ENCODE results near the gene CEP57L1. TPM values are rescaled to one million over a fixed set of nuclear protein-coding genes. Genes with fewer than 3 reads are reported as not detected.

The CEP57L1 gene
- total and polyA plus RNA-seq, 2 donors (not counting 1 experiment from before 2014, with no cell fraction given): 3.1 to 8.8 TPM

GRCh38 chr6:109096208-109096607 is 901 bp downstream of the CEP57L1 start:
- H3K4me1 Mint-ChIP-seq: peaks cover 41% of the 10 kb centered on the region
- peak overlapping the region; percentile 89 for H3K4me2 ChIP-seq (replicated peaks; ENCODE audit: low read depth, low read length, poor library complexity, severe bottlenecking)
- H3K36me3 ChIP-seq (replicated peaks in 1 of 2; ENCODE audit: control extremely low read depth in 1 of 2, control insufficient read depth in 1 of 2, extremely low read depth in 1 of 2, insufficient read depth in 2 of 2, low read length in 1 of 2): no peaks in the 10 kb centered on the region
- TF ChIP-seq CTCF (IDR thresholded peaks at IDR 0.05) (no peak), EZH2 (IDR thresholded peaks at IDR 0.05; ENCODE audit: borderline replicate concordance, insufficient read depth, low read depth, low read length, poor library complexity, severe bottlenecking) (no peak)
- H3K4me1 ChIP-seq (ENCODE audit: control insufficient read depth in 2 of 2, insufficient read depth in 2 of 2, low read length in 2 of 2): peaks cover 28 to 29% of the 10 kb centered on the region in 2 donors
- no peak overlapping the region for H3K27ac ChIP-seq (ENCODE audit: low read length in 2 of 2)
- no peak for ATAC-seq (ENCODE audit: low read depth)
- no peaks in the 10 kb centered on the region for H3K27me3 ChIP-seq (replicated peaks in 1 of 4; ENCODE audit: control extremely low read depth in 1 of 4, control insufficient read depth in 3 of 4, insufficient read depth in 4 of 4, low read length in 3 of 4)
- ChIA-PET CTCF (interaction anchor here (2.4 kb wide), 1 partner anchor 287 kb away, joined by 16 read pairs; the partner anchor contains the start of gene CD164), POLR2A (interaction anchor here (1.5 kb wide), 1 partner anchor 287 kb away, joined by 5 read pairs; no protein-coding TSS in a partner anchor)
- WGBS (ENCODE audit: insufficient coverage): no CpG with 5 or more reads among the region's 6 CpGs
- no peaks in the 10 kb centered on the region for H3K27me3 Mint-ChIP-seq
- H3K27ac Mint-ChIP-seq: peak overlapping the region; percentile 71
- peak overlapping the region; percentile 92 for H2AFZ ChIP-seq (ENCODE audit: insufficient read depth, low read depth, low read length, poor library complexity, severe bottlenecking)
- no peaks in the 10 kb centered on the region for H3K9me3 ChIP-seq (ENCODE audit: control extremely low read depth in 1 of 3, control insufficient read depth in 2 of 3, insufficient read depth in 1 of 3, low read length in 2 of 3)
- peak overlapping the region; percentile 99 for H3K4me3 Mint-ChIP-seq
- no peak for DNase-seq
- intact Hi-C loops (cut with micrococcal nuclease): loop anchor here (10.0 kb wide), 2 partner anchors 89 to 1141 kb away; partner anchors contain the start of gene SEC63
- H3K79me2 ChIP-seq (ENCODE audit: control insufficient read depth, insufficient read depth, low read length): peaks cover 45% of the 10 kb centered on the region
- H3K9me3 Mint-ChIP-seq (ENCODE audit: insufficient read depth): no peaks in the 10 kb centered on the region
- no peaks in the 10 kb centered on the region for H4K20me1 ChIP-seq (ENCODE audit: control insufficient read depth, insufficient read depth, low read length, poor library complexity, severe bottlenecking)
- H3K4me3 ChIP-seq (ENCODE audit: control extremely low read depth in 1 of 5, extremely low read depth in 1 of 5, insufficient read depth in 1 of 5, low read depth in 2 of 5, low read length in 4 of 5): peak overlapping the region in 4 of 5 experiments; percentile 69 to 93 (median 84)
- peak overlapping the region; percentile 86 for H3K9ac ChIP-seq (ENCODE audit: low read length)

- CTCF ChIA-PET: interaction anchor here (0.7 kb wide), 1 partner anchor 607 kb away, joined by 4 read pairs; no protein-coding TSS in a partner anchor
- intact Hi-C loops (cut with micrococcal nuclease): loop anchor here (10.0 kb wide), 2 partner anchors 87 to 1143 kb away; partner anchors contain the start of gene SEC63
- 100% methylated on average over 1 of the region's 1 CpG for WGBS (ENCODE audit: insufficient coverage)
- Mint-ChIP-seq H3K9me3 (ENCODE audit: insufficient read depth) (no peaks in the 10 kb centered on the region), H3K4me1 (peaks cover 27% of the 10 kb centered on the region), H3K27ac (no peak overlapping the region), H3K4me3 (no peak overlapping the region), H3K27me3 (no peaks in the 10 kb centered on the region)
- POLR2A ChIA-PET: interaction anchor here (0.6 kb wide), 1 partner anchor 530 kb away, joined by 3 read pairs; no protein-coding TSS in a partner anchor
- Histone ChIP-seq H3K4me3 (ENCODE audit: control extremely low read depth in 1 of 5, extremely low read depth in 1 of 5, insufficient read depth in 1 of 5, low read depth in 2 of 5, low read length in 4 of 5) (no peak overlapping the region), H3K27me3 (replicated peaks in 1 of 4; ENCODE audit: control extremely low read depth in 1 of 4, control insufficient read depth in 3 of 4, insufficient read depth in 4 of 4, low read length in 3 of 4) (no peaks in the 10 kb centered on the region), H3K4me1 (ENCODE audit: control insufficient read depth in 2 of 2, insufficient read depth in 2 of 2, low read length in 2 of 2) (peaks cover 18 to 22% of the 10 kb centered on the region in 2 donors), H2AFZ (ENCODE audit: insufficient read depth, low read depth, low read length, poor library complexity, severe bottlenecking) (no peak overlapping the region), H3K9me3 (ENCODE audit: control extremely low read depth in 1 of 3, control insufficient read depth in 2 of 3, insufficient read depth in 1 of 3, low read length in 2 of 3) (no peaks in the 10 kb centered on the region), H3K27ac (ENCODE audit: low read length in 2 of 2) (no peak overlapping the region), H3K79me2 (ENCODE audit: control insufficient read depth, insufficient read depth, low read length) (peaks cover 32% of the 10 kb centered on the region), H3K4me2 (replicated peaks; ENCODE audit: low read depth, low read length, poor library complexity, severe bottlenecking) (no peak overlapping the region), H3K9ac (ENCODE audit: low read length) (no peak overlapping the region), H3K36me3 (replicated peaks in 1 of 2; ENCODE audit: control extremely low read depth in 1 of 2, control insufficient read depth in 1 of 2, extremely low read depth in 1 of 2, insufficient read depth in 2 of 2, low read length in 1 of 2) (no peaks in the 10 kb centered on the region), H4K20me1 (ENCODE audit: control insufficient read depth, insufficient read depth, low read length, poor library complexity, severe bottlenecking) (no peaks in the 10 kb centered on the region)
- ATAC-seq (ENCODE audit: low read depth) (no peak), DNase-seq (no peak)
- no peak for TF ChIP-seq EZH2 (IDR thresholded peaks at IDR 0.05; ENCODE audit: borderline replicate concordance, insufficient read depth, low read depth, low read length, poor library complexity, severe bottlenecking)
- no peak for TF ChIP-seq CTCF (IDR thresholded peaks at IDR 0.05)
Observed at GRCh38 chr6:109097661-109098060, 2.4 kb downstream of the CEP57L1 start.

All from B cell (primary cell).